Thyroid gland (tissue), 4 donors: ENCODE data around the gene LPP.
"Not testable (repeated sequence)": the region's sequence is repeated elsewhere in the genome, so short reads cannot be mapped to it uniquely, and the experiment has no call there.

Experiments
- POLR2A ChIP-seq, 2 donors: fragments of 450-650 bp; IDR thresholded peaks; one replicate each; pipeline ENCODE4 v1.6.1; 2017; ENCODE audit warnings: antibody characterized with exemption in 2 of 2, mild to moderate bottlenecking in 2 of 2, moderate library complexity in 1 of 2
- TF ChIP-seq, protein P1 (sequence below), 6 experiments: fragments of 200-600 bp in 3 of 6; fragments of 450-650 bp in 3 of 6; sonication (generic) in 3 of 6; IDR thresholded peaks; one replicate each; pipeline ENCODE4 v1.5.1; 2016 to 2019; ENCODE audit warnings: antibody characterized with exemption in 6 of 6, mild to moderate bottlenecking in 2 of 6, inconsistent platforms in 1 of 6, moderate library complexity in 1 of 6

DNA sequence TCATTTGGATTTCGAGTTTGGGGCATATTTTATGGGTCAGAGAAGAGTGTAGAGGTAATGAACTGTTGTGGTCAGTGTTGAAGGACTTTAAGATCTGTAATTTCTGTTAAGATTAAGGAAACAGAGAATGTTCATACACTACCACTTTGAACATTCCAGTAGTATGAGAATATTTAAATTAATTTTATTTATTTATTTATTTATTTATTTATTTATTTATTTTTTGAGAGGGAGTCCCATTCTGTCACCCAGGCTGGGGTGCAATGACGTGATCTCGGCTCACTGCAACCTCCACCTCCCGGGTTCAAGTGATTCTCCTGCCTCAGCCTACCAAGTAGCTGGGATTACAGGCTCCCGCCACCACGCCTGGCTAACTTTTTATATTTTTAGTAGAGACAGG lies 459.8 kb downstream of the LPP start:
- TF ChIP-seq, protein P1, sequence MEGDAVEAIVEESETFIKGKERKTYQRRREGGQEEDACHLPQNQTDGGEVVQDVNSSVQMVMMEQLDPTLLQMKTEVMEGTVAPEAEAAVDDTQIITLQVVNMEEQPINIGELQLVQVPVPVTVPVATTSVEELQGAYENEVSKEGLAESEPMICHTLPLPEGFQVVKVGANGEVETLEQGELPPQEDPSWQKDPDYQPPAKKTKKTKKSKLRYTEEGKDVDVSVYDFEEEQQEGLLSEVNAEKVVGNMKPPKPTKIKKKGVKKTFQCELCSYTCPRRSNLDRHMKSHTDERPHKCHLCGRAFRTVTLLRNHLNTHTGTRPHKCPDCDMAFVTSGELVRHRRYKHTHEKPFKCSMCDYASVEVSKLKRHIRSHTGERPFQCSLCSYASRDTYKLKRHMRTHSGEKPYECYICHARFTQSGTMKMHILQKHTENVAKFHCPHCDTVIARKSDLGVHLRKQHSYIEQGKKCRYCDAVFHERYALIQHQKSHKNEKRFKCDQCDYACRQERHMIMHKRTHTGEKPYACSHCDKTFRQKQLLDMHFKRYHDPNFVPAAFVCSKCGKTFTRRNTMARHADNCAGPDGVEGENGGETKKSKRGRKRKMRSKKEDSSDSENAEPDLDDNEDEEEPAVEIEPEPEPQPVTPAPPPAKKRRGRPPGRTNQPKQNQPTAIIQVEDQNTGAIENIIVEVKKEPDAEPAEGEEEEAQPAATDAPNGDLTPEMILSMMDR (IDR thresholded peaks at IDR 0.05), result not testable (repeated sequence)
- not testable (repeated sequence) for TF ChIP-seq POLR2A (IDR thresholded peaks at IDR 0.05)
